A549 treated with Mapracorat at 1 μM for 4 hours (cell line): ENCODE results near the gene DPCD. TPM values are rescaled to one million over a fixed set of nuclear protein-coding genes. Genes with fewer than 3 reads are reported as not detected.

Experiments
- total RNA-seq: library from RNA; stranded (reverse); fragments of 200-300 nt; extraction: Qiagen RNA extraction; gene quantifications from 5 replicates; pipeline ENCODE4 v1.2.3, GENCODE V29; 2022

The DPCD gene
- 30.7 to 40.4 TPM (median 32.9 TPM) in 5 replicates for total RNA-seq

GRCh38 chr10:101587725-101588653, at the start of gene DPCD, which contains the start of gene POLL:
Gene DPCD, plus strand, starts transcription at chr10:101588321. Its CDS starts 16 bp downstream, at chr10:101588337.
Gene POLL, minus strand, starts transcription at chr10:101588257. Its CDS starts 897 bp downstream, at chr10:101587360.

Other genes with a start within 250 kb of the DPCD start
- gene BTRC, start 234.2 kb upstream of the DPCD start, total RNA-seq = 7.6 to 13.2 TPM (median 8.4 TPM) in 5 replicates
- 12.8 to 19.0 TPM (median 16.0 TPM) in 5 replicates for gene POLL, start 64 bp upstream of the DPCD start, total RNA-seq
- 17.1 to 25.0 TPM (median 20.9 TPM) in 5 replicates for gene FBXW4, start 106.8 kb downstream of the DPCD start, total RNA-seq
- gene FGF8, start 187.8 kb downstream of the DPCD start, total RNA-seq = 0.17 TPM in 1 of 5 replicates, not detected in the others
- gene NPM3, start 195.1 kb downstream of the DPCD start, total RNA-seq = 103 to 127 TPM (median 117 TPM) in 5 replicates
- gene OGA, start 230.1 kb downstream of the DPCD start, total RNA-seq = 64.7 to 80.1 TPM (median 70.9 TPM) in 5 replicates